ENCODE results near the gene DDX55. TPM values are rescaled to one million over a fixed set of nuclear protein-coding genes. Genes with fewer than 3 reads are reported as not detected.

The DDX55 gene
- polyA plus RNA-seq, 1 donor = 18.7 TPM

Other genes with a start within 250 kb of the DDX55 start
- 18.7 TPM for gene SBNO1, start 237.3 kb upstream of the DDX55 start, polyA plus RNA-seq (ENCODE audit: insufficient read length)
- gene KMT5A, start 218.0 kb upstream of the DDX55 start, polyA plus RNA-seq (ENCODE audit: insufficient read length) = 33.4 TPM
- gene RILPL2, start 165.4 kb upstream of the DDX55 start, polyA plus RNA-seq (ENCODE audit: insufficient read length) = 1.6 TPM
- 31.8 TPM for gene SNRNP35, start 144.0 kb upstream of the DDX55 start, polyA plus RNA-seq (ENCODE audit: insufficient read length)
- 33.8 TPM for gene RILPL1, start 68.4 kb upstream of the DDX55 start, polyA plus RNA-seq (ENCODE audit: insufficient read length)
- gene TMED2, start 17.5 kb upstream of the DDX55 start, polyA plus RNA-seq (ENCODE audit: insufficient read length) = 144 TPM
- gene EIF2B1, start 31.6 kb downstream of the DDX55 start, polyA plus RNA-seq (ENCODE audit: insufficient read length) = 42.7 TPM
- gene GTF2H3, start 31.7 kb downstream of the DDX55 start, polyA plus RNA-seq (ENCODE audit: insufficient read length) = 26.8 TPM
- 6.2 TPM for gene TCTN2, start 69.0 kb downstream of the DDX55 start, polyA plus RNA-seq (ENCODE audit: insufficient read length)
- gene ATP6V0A2, start 110.3 kb downstream of the DDX55 start, polyA plus RNA-seq (ENCODE audit: insufficient read length) = 13.8 TPM
- 1.6 TPM for gene DNAH10, start 160.2 kb downstream of the DDX55 start, polyA plus RNA-seq (ENCODE audit: insufficient read length)